Left ventricle myocardium inferior (tissue), 1 donor: ENCODE results near the gene AANAT. TPM values are rescaled to one million over a fixed set of nuclear protein-coding genes. Genes with fewer than 3 reads are reported as not detected.

Source experiments
- DNase-seq: peaks from one replicate; pipeline ENCODE4 v3.0.0-alpha.2; 2020
- H3K27ac ChIP-seq: fragments of 200-600 bp; replicated peaks from 2 replicates; pipeline ENCODE4 v1.8.0; 2021
- H3K27me3 ChIP-seq: fragments of 200-600 bp; 2 replicates; pipeline ENCODE4 v1.8.0; 2021; ENCODE audit warnings: low read depth
- H3K36me3 ChIP-seq: fragments of 200-600 bp; 2 replicates; pipeline ENCODE4 v1.8.0; 2021
- H3K4me1 ChIP-seq: fragments of 200-600 bp; 2 replicates; pipeline ENCODE4 v1.8.0; 2021
- H3K4me3 ChIP-seq: fragments of 200-600 bp; 2 replicates; pipeline ENCODE4 v1.8.0; 2021; ENCODE audit warnings: mild to moderate bottlenecking, moderate library complexity
- H3K9me3 ChIP-seq: fragments of 200-600 bp; replicated peaks from 2 replicates; pipeline ENCODE4 v1.8.0; 2021
- CTCF ChIP-seq: fragments of 200-600 bp; IDR thresholded peaks from 2 replicates; pipeline ENCODE4 v1.8.0; 2021; ENCODE audit warnings: antibody characterized with exemption, mild to moderate bottlenecking, borderline replicate concordance
- intact Hi-C: fragments of 100-400 bp; cut with micrococcal nuclease; formaldehyde crosslinking; loops from one replicate; pipeline ENCODE4 v1.11.0; 2022
- total RNA-seq: library from RNA; stranded (reverse); fragmentation: NEBNext Ultra II Directional; extraction: Animal tissue kit (Norgen Biotek cat#: 25700); gene quantifications from one replicate; pipeline ENCODE4 v1.2.1, GENCODE V29; 2021
- donor health status: DM: no; HTN: yes; CAD: no; lungs with severe emphysema.

AANAT gene
- total RNA-seq, 1 donor from 2014 or later: not detected

GRCh38 chr17:76437467-76438402 is 29.7 kb upstream of the AANAT start:
- no peak for DNase-seq
- Histone ChIP-seq H3K4me3 (no peak overlapping the region), H3K9me3 (no peaks in the 10 kb centered on the region), H3K27me3 (no peaks in the 10 kb centered on the region), H3K27ac (no peak overlapping the region), H3K36me3 (no peaks in the 10 kb centered on the region), H3K4me1 (peaks cover 85% of the 10 kb centered on the region)
- TF ChIP-seq CTCF: no peak
- intact Hi-C loops: no loop called here

DNA sequence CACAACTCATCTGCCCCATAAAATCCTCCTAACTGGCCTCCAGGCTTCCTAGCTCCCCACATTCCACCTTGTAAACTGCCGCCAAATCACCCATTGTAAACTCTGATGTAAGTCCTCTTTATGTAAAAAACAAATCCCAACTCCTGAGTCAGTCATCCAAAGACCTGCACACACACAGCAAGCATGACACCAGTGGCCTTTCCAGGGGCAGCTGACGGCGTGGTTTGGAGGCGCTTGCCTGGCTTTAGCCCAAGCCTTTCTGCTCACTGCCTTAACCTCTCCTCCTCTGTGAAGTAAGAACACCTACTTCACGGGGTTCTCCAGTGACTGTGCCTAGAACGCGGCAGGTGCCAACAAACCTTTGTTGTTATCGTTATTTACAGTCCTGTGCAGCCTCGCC is 28.5 kb upstream of the AANAT start:
- Histone ChIP-seq H3K4me3 (no peak overlapping the region), H3K4me1 (peaks cover 95% of the 10 kb centered on the region), H3K27ac (peak overlapping the region; percentile 54), H3K9me3 (no peaks in the 10 kb centered on the region), H3K27me3 (no peaks in the 10 kb centered on the region), H3K36me3 (no peaks in the 10 kb centered on the region)
- TF ChIP-seq CTCF: no peak
- intact Hi-C loops: no loop called here
- DNase-seq: no peak

DNA sequence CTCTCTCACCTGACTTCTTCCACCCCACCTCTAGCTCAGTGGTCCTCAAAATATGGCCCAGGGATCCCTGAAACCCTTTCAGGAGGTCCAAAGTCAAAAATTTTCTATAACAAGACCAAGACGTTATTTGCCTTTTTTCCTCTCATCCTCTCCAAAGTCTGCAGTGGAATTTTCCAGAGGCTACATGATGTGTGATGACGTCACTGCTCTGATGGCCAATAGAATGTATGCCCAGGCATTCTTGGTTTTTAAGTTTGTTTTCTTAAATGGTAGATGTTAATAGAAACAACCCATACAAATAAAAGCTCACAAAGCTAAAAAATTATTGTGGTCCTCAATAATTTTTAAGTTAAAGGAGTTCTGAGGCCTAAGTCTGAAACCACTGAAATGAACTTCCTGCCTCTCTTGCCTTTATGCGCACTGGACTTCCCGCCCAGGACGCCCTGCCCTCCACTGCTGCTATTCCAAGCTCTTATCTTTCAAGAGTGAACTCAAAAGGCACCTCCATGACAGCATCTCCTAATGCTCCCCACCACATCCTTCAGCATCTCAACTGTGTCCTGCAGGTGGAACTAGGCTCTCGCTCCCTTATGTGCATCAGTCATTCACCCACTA is 28.0 kb upstream of the AANAT start:
- peaks cover 95% of the 10 kb centered on the region for H3K4me1 ChIP-seq
- H3K4me3 ChIP-seq: no peak overlapping the region
- H3K36me3 ChIP-seq: no peaks in the 10 kb centered on the region
- H3K27ac ChIP-seq: peak overlapping the region; percentile 54
- DNase-seq: no peak
- intact Hi-C loops: no loop called here
- no peak for TF ChIP-seq CTCF
- no peaks in the 10 kb centered on the region for H3K9me3 ChIP-seq
- no peaks in the 10 kb centered on the region for H3K27me3 ChIP-seq

DNA sequence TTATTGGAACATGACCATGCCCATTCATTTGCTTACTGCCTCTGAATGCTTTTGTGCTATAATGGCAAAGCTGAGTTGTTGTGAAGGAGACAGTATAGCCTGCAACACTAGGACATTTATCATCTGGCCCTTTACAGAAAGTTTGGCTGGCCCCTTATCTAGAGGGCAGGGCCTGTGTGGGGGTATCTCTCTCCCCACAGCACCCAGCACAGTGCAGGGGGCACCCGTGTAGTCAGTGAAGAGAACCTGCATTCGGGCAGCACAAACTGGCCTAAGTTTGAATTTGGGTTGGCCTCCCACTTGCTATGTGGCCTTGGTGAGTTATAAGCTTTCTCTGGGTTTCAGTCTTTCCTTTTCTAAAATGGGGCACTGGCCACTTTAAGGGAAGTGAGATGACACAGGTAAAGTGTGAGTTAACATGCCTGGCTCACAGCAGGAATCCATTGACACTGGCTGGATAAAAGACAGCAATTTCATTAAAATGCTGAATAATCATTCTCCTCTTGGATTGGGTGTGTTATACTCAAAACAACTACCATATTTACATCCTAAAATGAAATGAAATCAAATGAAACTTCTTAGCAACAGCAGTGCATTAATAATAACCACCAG is 26.5 kb upstream of the AANAT start:
- no peaks in the 10 kb centered on the region for H3K9me3 ChIP-seq
- H3K27ac ChIP-seq: no peak overlapping the region
- intact Hi-C loops: no loop called here
- H3K4me1 ChIP-seq: peaks cover 98% of the 10 kb centered on the region
- no peaks in the 10 kb centered on the region for H3K27me3 ChIP-seq
- no peak for TF ChIP-seq CTCF
- no peaks in the 10 kb centered on the region for H3K36me3 ChIP-seq
- no peak for DNase-seq
- H3K4me3 ChIP-seq: no peak overlapping the region

DNA sequence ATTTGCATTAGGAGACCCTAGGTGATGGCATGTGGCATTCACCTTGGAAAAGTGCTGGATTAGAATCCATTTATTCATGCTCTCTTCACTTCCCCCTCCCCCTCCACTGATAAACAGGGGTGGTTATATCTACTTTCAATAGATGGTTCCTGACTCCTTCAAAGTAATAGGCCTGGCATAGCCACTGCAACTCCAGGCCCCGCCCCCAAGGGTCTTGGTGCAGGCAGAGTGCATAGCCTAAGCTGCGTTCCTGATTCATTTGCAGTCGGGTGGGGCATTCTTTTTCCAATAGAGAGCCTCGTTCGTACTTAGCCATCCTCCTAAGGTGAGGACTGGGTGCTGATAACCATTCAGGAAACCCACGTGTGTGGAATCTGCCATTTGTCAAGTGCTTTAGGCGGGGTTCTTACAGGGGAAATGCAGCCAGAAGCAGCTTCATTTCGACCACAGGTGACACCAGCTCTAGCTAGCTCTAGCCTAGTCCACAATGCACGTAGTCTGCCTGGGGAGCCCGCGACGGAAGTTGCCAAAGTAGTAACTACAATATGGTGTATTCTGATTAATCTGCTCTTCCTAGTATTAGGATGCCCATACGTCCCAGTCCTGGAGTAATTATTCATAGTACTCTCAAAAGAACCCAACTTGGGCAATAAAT is 25.6 kb upstream of the AANAT start:
- H3K27ac ChIP-seq: no peak overlapping the region

More for the DNA sequence above, 25.6 kb upstream of the AANAT start:
- no peak for DNase-seq
- Histone ChIP-seq H3K27me3 (no peaks in the 10 kb centered on the region), H3K4me1 (peaks cover 98% of the 10 kb centered on the region), H3K36me3 (no peaks in the 10 kb centered on the region), H3K9me3 (no peaks in the 10 kb centered on the region), H3K4me3 (no peak overlapping the region)
- intact Hi-C loops: no loop called here
- no peak for TF ChIP-seq CTCF
